ENCODE data around the gene HIF3A. TPM values are rescaled to one million over a fixed set of nuclear protein-coding genes. Genes with fewer than 3 reads are reported as not detected.

HIF3A gene
- total RNA-seq, 1 experiment from 2014 or later: not detected

DNA sequence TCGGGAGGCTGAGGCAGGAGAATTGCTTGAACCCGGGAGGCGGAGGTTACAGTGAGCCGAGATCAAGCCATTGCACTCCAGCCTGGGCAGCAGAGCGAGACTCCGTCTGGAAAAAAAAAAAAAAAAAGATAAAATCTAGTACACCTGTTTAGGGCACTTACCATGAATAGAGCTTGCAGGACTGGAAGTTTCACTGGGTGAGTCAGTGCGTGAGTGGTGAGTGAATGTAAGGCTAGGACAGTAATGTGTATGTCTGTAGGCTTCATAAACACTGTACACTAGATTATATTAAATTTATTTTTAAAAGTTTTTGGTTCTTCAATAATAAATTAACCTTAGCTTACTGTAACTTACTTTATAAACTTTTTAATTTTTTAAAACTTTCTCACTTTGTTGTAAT, 73.0 kb downstream of the HIF3A start:
- TF ChIP-seq, protein P1, sequence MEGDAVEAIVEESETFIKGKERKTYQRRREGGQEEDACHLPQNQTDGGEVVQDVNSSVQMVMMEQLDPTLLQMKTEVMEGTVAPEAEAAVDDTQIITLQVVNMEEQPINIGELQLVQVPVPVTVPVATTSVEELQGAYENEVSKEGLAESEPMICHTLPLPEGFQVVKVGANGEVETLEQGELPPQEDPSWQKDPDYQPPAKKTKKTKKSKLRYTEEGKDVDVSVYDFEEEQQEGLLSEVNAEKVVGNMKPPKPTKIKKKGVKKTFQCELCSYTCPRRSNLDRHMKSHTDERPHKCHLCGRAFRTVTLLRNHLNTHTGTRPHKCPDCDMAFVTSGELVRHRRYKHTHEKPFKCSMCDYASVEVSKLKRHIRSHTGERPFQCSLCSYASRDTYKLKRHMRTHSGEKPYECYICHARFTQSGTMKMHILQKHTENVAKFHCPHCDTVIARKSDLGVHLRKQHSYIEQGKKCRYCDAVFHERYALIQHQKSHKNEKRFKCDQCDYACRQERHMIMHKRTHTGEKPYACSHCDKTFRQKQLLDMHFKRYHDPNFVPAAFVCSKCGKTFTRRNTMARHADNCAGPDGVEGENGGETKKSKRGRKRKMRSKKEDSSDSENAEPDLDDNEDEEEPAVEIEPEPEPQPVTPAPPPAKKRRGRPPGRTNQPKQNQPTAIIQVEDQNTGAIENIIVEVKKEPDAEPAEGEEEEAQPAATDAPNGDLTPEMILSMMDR (IDR thresholded peaks at IDR 0.05; ENCODE audit: unreplicated experiment): no peak
- no peaks in the 10 kb centered on the region for H3K9me3 Mint-ChIP-seq (ENCODE audit: unreplicated experiment)
- ChIA-PET POLR2A (interaction anchor here (0.7 to 0.9 kb wide), 3 partner anchors 11 to 76 kb away, joined by 3 to 4 read pairs (median 3); no protein-coding TSS in a partner anchor), CTCF (interaction anchor here (0.6 to 3.4 kb wide), 7 partner anchors 19 to 1274 kb away, joined by 3 to 8 read pairs (median 4); partner anchors contain the start of gene PPP5C)
- peaks cover 36% of the 10 kb centered on the region for H3K4me1 Mint-ChIP-seq (ENCODE audit: insufficient read depth, unreplicated experiment)
- H3K36me3 Mint-ChIP-seq (ENCODE audit: insufficient read depth, unreplicated experiment): peaks cover 45% of the 10 kb centered on the region
- intact Hi-C loops (cut with micrococcal nuclease): loop anchor here (5.0 kb wide), 1 partner anchor 303 kb away; no protein-coding TSS in a partner anchor
- no peak overlapping the region for H3K4me3 Mint-ChIP-seq (ENCODE audit: unreplicated experiment)
- no peak for DNase-seq (ENCODE audit: unreplicated experiment)
- no TSS peak for BruUV-seq (replicated peaks)
- no peak overlapping the region for H3K27ac Mint-ChIP-seq (ENCODE audit: low read depth, unreplicated experiment)
- H3K27me3 Mint-ChIP-seq (ENCODE audit: insufficient read depth, unreplicated experiment): no peaks in the 10 kb centered on the region

DNA sequence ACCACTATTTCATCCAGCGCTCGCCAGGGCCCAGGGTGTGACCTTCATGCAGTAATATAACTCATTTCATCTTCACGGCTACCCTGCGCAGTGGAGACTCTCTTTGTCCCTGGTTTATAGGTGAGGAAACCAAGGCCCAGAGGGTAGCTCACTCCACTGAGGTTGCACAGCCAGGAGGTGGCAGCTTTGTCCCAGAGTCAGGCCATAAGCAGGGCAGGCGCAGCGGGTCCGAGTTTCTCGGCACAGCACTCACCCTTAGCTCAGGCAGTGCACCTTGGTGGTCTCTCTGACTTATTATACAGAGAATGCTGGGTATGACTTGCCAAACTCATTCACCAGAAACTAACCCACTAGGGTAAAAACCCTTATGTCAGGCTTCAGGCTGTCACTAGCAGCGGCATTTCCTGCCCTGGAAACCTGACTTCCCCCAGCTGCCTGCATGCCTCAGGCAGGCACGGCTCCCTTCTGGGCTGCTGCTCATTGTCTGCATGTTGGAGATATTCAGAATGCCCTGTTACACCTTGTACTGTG, 74.6 kb downstream of the HIF3A start:
- ChIA-PET POLR2A (interaction anchor here (0.6 to 3.2 kb wide), 6 partner anchors 10 to 91 kb away, joined by 3 to 14 read pairs (median 4); no protein-coding TSS in a partner anchor), CTCF (interaction anchor here (0.6 to 4.8 kb wide), 7 partner anchors 20 to 427 kb away, joined by 3 to 33 read pairs (median 5); partner anchors contain the start of gene PPP5C)
- peaks cover 44% of the 10 kb centered on the region for H3K36me3 Mint-ChIP-seq (ENCODE audit: insufficient read depth, unreplicated experiment)
- H3K27me3 Mint-ChIP-seq (ENCODE audit: insufficient read depth, unreplicated experiment): no peaks in the 10 kb centered on the region
- TF ChIP-seq, protein P1 (IDR thresholded peaks at IDR 0.05; ENCODE audit: unreplicated experiment): no peak
- no TSS peak for BruUV-seq (replicated peaks)
- H3K9me3 Mint-ChIP-seq (ENCODE audit: unreplicated experiment): no peaks in the 10 kb centered on the region
- H3K4me1 Mint-ChIP-seq (ENCODE audit: insufficient read depth, unreplicated experiment): peaks cover 40% of the 10 kb centered on the region
- no peak for DNase-seq (ENCODE audit: unreplicated experiment)
- peak overlapping the region; percentile 81 for H3K27ac Mint-ChIP-seq (ENCODE audit: low read depth, unreplicated experiment)
- H3K4me3 Mint-ChIP-seq (ENCODE audit: unreplicated experiment): no peak overlapping the region
- intact Hi-C loops (cut with micrococcal nuclease): loop anchor here (5.0 kb wide), 1 partner anchor 304 kb away; no protein-coding TSS in a partner anchor

DNA sequence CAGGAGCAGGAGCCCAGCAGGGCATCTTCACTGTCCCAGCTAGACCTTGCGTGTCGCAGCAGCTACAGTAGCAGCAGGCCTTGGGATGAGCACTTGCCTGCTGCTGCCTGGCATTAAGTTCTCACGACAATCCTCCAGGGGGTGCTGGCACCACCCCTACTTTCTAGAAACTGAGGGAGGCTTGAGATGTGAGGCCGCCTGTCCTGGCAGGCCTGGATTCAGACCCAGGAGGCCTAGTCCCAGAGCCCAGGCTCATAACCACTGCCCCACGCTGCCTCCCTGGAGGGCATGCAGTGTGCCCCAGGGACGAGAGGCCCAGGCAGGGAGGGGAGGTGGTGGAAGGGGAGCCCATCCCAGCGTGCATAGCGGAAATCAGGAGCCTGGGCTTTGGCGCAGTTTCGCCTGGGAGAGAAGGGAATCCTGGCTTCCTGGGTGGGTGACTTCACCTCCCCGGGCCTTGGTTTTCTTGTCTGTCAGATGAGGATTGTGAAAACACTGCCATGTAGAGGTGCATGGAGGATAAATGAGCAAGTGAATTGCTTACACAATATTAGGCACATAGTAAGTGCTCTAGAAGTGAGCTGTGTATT, 76.2 kb downstream of the HIF3A start:
- ChIA-PET POLR2A (interaction anchor here (0.7 to 3.2 kb wide), 13 partner anchors 9 to 93 kb away, joined by 3 to 40 read pairs (median 5); partner anchors contain the start of gene HIF3A), CTCF (interaction anchor here (0.5 to 4.8 kb wide), 12 partner anchors 18 to 1101 kb away, joined by 3 to 33 read pairs (median 4); partner anchors contain the start of gene PPP5C)
- intact Hi-C loops (cut with micrococcal nuclease): loop anchor here (1.0 to 5.0 kb wide), 3 partner anchors 26 to 306 kb away; partner anchors contain the start of gene PPP5C
- Mint-ChIP-seq H3K4me3 (ENCODE audit: unreplicated experiment) (peak overlapping the region; percentile 61), H3K27ac (ENCODE audit: low read depth, unreplicated experiment) (peak overlapping the region; percentile 77), H3K36me3 (ENCODE audit: insufficient read depth, unreplicated experiment) (peaks cover 47% of the 10 kb centered on the region), H3K27me3 (ENCODE audit: insufficient read depth, unreplicated experiment) (no peaks in the 10 kb centered on the region), H3K9me3 (ENCODE audit: unreplicated experiment) (no peaks in the 10 kb centered on the region), H3K4me1 (ENCODE audit: insufficient read depth, unreplicated experiment) (peaks cover 42% of the 10 kb centered on the region)
- peak; percentile 73 for DNase-seq (ENCODE audit: unreplicated experiment)
- BruUV-seq (replicated peaks): no TSS peak
- TF ChIP-seq, protein P1 (IDR thresholded peaks at IDR 0.05; ENCODE audit: unreplicated experiment): peak; percentile 33

Data from MCF 10A (cell line).